ENCODE measurements around the gene HSPA6.
A peak's percentile ranks its signal among the peaks of the same experiment; 100 is the strongest.
"Not testable (repeated sequence)": the region's sequence is repeated elsewhere in the genome, so short reads cannot be mapped to it uniquely, and the experiment has no call there.

HSPA6 gene

GRCh38 chr1:161523817-161524741 is at the start of gene HSPA6:
HSPA6 (plus strand) TSS chr1:161524540; CDS start chr1:161524659, 119 bp downstream.
- DNase-seq = peak in 50 of 58 donors; percentile 29 to 95 (median 68)

- DNase-seq = not testable (repeated sequence)
These were observed 46.6 kb upstream of the HSPA6 start for GRCh38 chr1:161477711-161478110.

- no peak for DNase-seq
These were observed 45.4 kb upstream of the HSPA6 start for GRCh38 chr1:161478985-161479384.

GRCh38 chr1:161480381-161481035 is 43.8 kb upstream of the HSPA6 start:
- no peak for DNase-seq

GRCh38 chr1:161481624-161482392 is 42.5 kb upstream of the HSPA6 start:
- no peak for DNase-seq

GRCh38 chr1:161482610-161483009 is 41.7 kb upstream of the HSPA6 start:
- DNase-seq = no peak

- DNase-seq = no peak
These were observed 41.0 kb upstream of the HSPA6 start for GRCh38 chr1:161483361-161483760.

GRCh38 chr1:161484613-161485012 is 39.7 kb upstream of the HSPA6 start:
- DNase-seq = no peak

GRCh38 chr1:161486806-161487741 is 37.3 kb upstream of the HSPA6 start:
- peak in 17 of 58 donors; percentile 4 to 76 (median 25) for DNase-seq

GRCh38 chr1:161491472-161491871 is 32.9 kb upstream of the HSPA6 start:
- no peak for DNase-seq

GRCh38 chr1:161492827-161493226 is 31.5 kb upstream of the HSPA6 start:
- peak in 16 of 58 donors; percentile 12 to 81 (median 42) for DNase-seq

GRCh38 chr1:161494091-161494735 is 30.1 kb upstream of the HSPA6 start:
- no peak for DNase-seq

GRCh38 chr1:161495490-161495889 is 28.9 kb upstream of the HSPA6 start:
- DNase-seq = no peak

GRCh38 chr1:161497961-161498360 is 26.4 kb upstream of the HSPA6 start:
- no peak for DNase-seq

- DNase-seq = no peak
These were observed 25.7 kb upstream of the HSPA6 start for GRCh38 chr1:161498646-161499045.

GRCh38 chr1:161499099-161500039 is 25.0 kb upstream of the HSPA6 start:
- peak in 1 of 58 donors; percentile 49 for DNase-seq

GRCh38 chr1:161501234-161501633 is 23.1 kb upstream of the HSPA6 start:
- no peak for DNase-seq

- DNase-seq = no peak
These were observed 22.2 kb upstream of the HSPA6 start for GRCh38 chr1:161502181-161502580.
